A549 (cell line): ENCODE measurements around the gene ARL3. TPM values are rescaled to one million over a fixed set of nuclear protein-coding genes. Genes with fewer than 3 reads are reported as not detected.

Source experiments
- ATAC-seq, 2 experiments: fragments of 200-7000 bp in 1 of 2; fragments of >200 bp in 1 of 2; cut with Nextera tagmentation in 1 of 2; cut with Tn5 transposase in 1 of 2; 3 replicates each; pipeline versions ENCODE4 v1.8.0 to v1.9.1; 2018 to 2020; ENCODE audit warnings: mild to moderate bottlenecking in 1 of 2, moderate library complexity in 1 of 2
- CTCF ChIA-PET: fragments of 300-600 bp; sonication (Branson Sonifier 250); formaldehyde crosslinking; extraction: SDS; loops from one replicate; lab custom pipeline; 2021; ENCODE audit warnings: antibody characterized with exemption, inconsistent platforms; lab: Yijun Ruan, JAX
- POLR2A ChIA-PET: fragments of 350-600 bp; formaldehyde crosslinking; extraction: SDS; loops from one replicate; lab custom pipeline; 2021; ENCODE audit warnings: antibody characterized with exemption, inconsistent platforms; lab: Yijun Ruan, JAX
- DNase-seq, 2 experiments: peaks; one replicate each; pipeline versions ENCODE4 v3.0.0 to v3.0.0-alpha.2; 2011 to 2016; ENCODE audit warnings: low read depth in 1 of 2, low spot score in 1 of 2
- FAIRE-seq: peaks from 2 replicates; lab custom pipeline; 2011; peaks lifted over from hg19 to GRCh38; lab: Jason Lieb, UNC
- H3K27ac ChIP-seq, 2 experiments: fragments of >200 bp; sonication (Bioruptor Twin); formaldehyde crosslinking; 3 replicates each; pipeline ENCODE4 v1.5.1; 2016 to 2017
- H3K4me1 ChIP-seq: fragments of >200 bp; sonication (Bioruptor Twin); formaldehyde crosslinking; 3 replicates; pipeline ENCODE4 v1.6.1; 2016
- H3K4me2 ChIP-seq: fragments of >200 bp; sonication (Bioruptor Twin); formaldehyde crosslinking; 3 replicates; pipeline ENCODE4 v1.6.1; 2016
- H3K4me3 ChIP-seq: fragments of >200 bp; sonication (Bioruptor Twin); formaldehyde crosslinking; 3 replicates; pipeline ENCODE4 v1.5.1; 2016
- H3K9me3 ChIP-seq: fragments of >200 bp; sonication (Bioruptor Twin); formaldehyde crosslinking; 3 replicates; pipeline ENCODE4 v1.6.1; 2016
- CBX8 ChIP-seq: fragments of 200-600 bp; sonication (generic); IDR thresholded peaks from 2 replicates; pipeline ENCODE4 v1.6.1; 2016
- EHF ChIP-seq: fragments of 250-450 bp; sonication (Bioruptor Pico); IDR thresholded peaks from 2 replicates; pipeline ENCODE4 v1.5.0; 2020; ENCODE audit warnings: mild to moderate bottlenecking
- ESRRA ChIP-seq: fragments of 150-350 bp; IDR thresholded peaks from 2 replicates; pipeline ENCODE4 v1.6.1; 2014; ENCODE audit warnings: mild to moderate bottlenecking, low read length, borderline replicate concordance
- GATA3 ChIP-seq: IDR thresholded peaks from 2 replicates; pipeline ENCODE4 v1.6.1; 2012; ENCODE audit warnings: borderline replicate concordance
- HDAC2 ChIP-seq: fragments of 200-600 bp; sonication (generic); IDR thresholded peaks from 2 replicates; pipeline ENCODE4 v1.6.1; 2016
- JUN ChIP-seq, 2 experiments: fragments of >200 bp; sonication (Bioruptor Twin); formaldehyde crosslinking; IDR thresholded peaks; 2 replicates in 1 of 2; 3 replicates in 1 of 2; pipeline ENCODE4 v1.6.1; 2016 to 2017
- KDM1A ChIP-seq: fragments of 200-600 bp; sonication (generic); IDR thresholded peaks from 2 replicates; pipeline ENCODE4 v1.6.1; 2016; ENCODE audit warnings: low read depth, mild to moderate bottlenecking
- NR3C1 ChIP-seq: fragments of >200 bp; sonication (Bioruptor Twin); formaldehyde crosslinking; IDR thresholded peaks from 3 replicates; pipeline ENCODE4 v1.6.1; 2017
- PHF8 ChIP-seq: fragments of 200-600 bp; sonication (generic); IDR thresholded peaks from 2 replicates; pipeline ENCODE4 v1.6.1; 2016; ENCODE audit warnings: low read depth, mild to moderate bottlenecking, antibody characterized with exemption, moderate library complexity, borderline replicate concordance
- RARB ChIP-seq: fragments of 250-450 bp; sonication (Bioruptor Pico); IDR thresholded peaks from 2 replicates; pipeline ENCODE4 v1.8.0; 2021; ENCODE audit warnings: mild to moderate bottlenecking, moderate library complexity
- RCOR1 ChIP-seq: fragments of 150-350 bp; IDR thresholded peaks from 2 replicates; pipeline ENCODE4 v1.6.1; 2014; ENCODE audit warnings: antibody characterized with exemption, low read length, low read depth
- TP53 ChIP-seq: fragments of 250-450 bp; sonication (Bioruptor Pico); IDR thresholded peaks from 2 replicates; pipeline ENCODE4 v1.5.0; 2021; ENCODE audit warnings: mild to moderate bottlenecking, moderate library complexity
- WGBS: methylation state at CpG from one replicate; pipeline ENCODE4 v1.1.6; 2017; ENCODE audit errors: missing lambda C conversion rate; 5-methylcytosine and 5-hydroxymethylcytosine counted together
- polyA plus RNA-seq, 4 experiments: library from polyadenylated mRNA; depleted of rRNA in 3 of 4; stranded (reverse); fragments of >200 nt; fragmentation: RNase III in 1 of 4; extraction: RNeasy Plus Mini Kit Qiagen cat#74134 plus additional on column Dnase treatment in 1 of 4; gene quantifications; 2 replicates in 3 of 4; 3 replicates in 1 of 4; pipeline ENCODE4 v1.2.3, GENCODE V29; 2011 to 2017
- TF ChIP-seq, protein P1 (sequence below): fragments of 150-350 bp; IDR thresholded peaks from 2 replicates; pipeline ENCODE4 v1.6.1; 2014; ENCODE audit warnings: low read depth, mild to moderate bottlenecking, low read length
- TF ChIP-seq, protein P2 (sequence below): fragments of 450-650 bp; IDR thresholded peaks from 2 replicates; pipeline ENCODE4 v1.6.1; 2014; ENCODE audit warnings: antibody characterized with exemption
- TF ChIP-seq, protein P3 (sequence below): fragments of >200 bp; sonication (Bioruptor Twin); formaldehyde crosslinking; IDR thresholded peaks from 3 replicates; pipeline ENCODE4 v1.6.1; 2016
- TF ChIP-seq, protein P4 (sequence below): fragments of >200 bp; sonication (Bioruptor Twin); formaldehyde crosslinking; IDR thresholded peaks from 2 replicates; pipeline ENCODE4 v1.6.1; 2016

ARL3 gene
- polyA plus RNA-seq, 2 of the 4 experiments (the other 2 are of a cell fraction), result 20.2 to 21.3 TPM

DNA sequence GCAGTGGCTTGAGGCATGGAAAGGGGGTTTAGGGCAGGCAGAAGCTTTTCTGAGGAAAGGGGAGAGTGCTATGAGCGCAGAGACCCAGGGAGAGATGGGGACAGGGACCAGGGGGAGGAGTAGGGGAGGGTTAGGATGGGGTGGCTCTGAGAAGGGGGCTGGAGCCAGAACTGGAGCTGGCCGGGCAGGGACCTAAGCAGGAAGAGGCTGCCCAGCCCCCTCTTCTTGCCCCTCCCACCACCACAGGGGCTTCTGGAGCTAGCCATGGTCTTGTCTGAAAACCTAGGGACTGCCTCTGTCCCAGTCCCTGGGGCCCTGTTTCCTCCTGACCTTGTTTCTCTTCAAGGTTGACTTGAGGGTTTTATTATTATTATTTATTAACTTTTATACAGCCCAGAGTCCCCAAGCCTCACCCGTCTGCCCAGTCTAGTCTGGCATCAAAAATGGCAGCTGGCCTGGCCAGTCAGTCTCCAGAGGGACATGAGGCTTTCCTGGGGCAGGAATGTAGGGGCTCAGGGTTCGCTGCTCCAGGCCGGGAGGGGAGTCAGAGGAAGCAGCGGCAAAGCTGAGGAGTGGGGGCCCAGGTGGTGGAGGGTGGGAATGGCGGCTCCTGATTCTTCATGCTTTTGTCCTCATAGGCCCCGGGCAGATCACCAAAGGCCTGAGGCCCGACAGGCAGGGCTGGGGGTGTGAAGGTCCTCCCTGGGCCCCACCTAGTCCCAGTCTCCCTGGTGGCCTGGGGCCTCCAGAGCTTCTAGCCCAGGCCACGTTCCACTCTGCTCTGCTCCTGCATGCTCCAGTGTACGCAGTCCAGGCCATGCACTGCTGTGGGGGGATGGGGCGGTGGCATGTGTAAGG is 64.2 kb downstream of the ARL3 start:
- FAIRE-seq (no peak), ATAC-seq (no peak), DNase-seq (no peak)
- Histone ChIP-seq H3K27ac (peak overlapping the region in 1 of 2 experiments; percentile 25; a peak in 2 of 6 replicates), H3K9me3 (no peaks in the 10 kb centered on the region), H3K4me2 (peak overlapping the region; percentile 7; the same call in 2 of the 3 replicates), H3K4me3 (no peak overlapping the region), H3K4me1 (peaks cover 26% of the 10 kb centered on the region)
- 80% methylated on average over 9 of the region's 12 CpGs for WGBS
- CTCF ChIA-PET, result interaction anchor here (0.6 to 3.1 kb wide), 6 partner anchors 12 to 1610 kb away, joined by 3 to 18 read pairs (median 3); partner anchors contain the start of genes CUEDC2 and SUFU
- POLR2A ChIA-PET, result no interaction called here
- TF ChIP-seq, protein P1, sequence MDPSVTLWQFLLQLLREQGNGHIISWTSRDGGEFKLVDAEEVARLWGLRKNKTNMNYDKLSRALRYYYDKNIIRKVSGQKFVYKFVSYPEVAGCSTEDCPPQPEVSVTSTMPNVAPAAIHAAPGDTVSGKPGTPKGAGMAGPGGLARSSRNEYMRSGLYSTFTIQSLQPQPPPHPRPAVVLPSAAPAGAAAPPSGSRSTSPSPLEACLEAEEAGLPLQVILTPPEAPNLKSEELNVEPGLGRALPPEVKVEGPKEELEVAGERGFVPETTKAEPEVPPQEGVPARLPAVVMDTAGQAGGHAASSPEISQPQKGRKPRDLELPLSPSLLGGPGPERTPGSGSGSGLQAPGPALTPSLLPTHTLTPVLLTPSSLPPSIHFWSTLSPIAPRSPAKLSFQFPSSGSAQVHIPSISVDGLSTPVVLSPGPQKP, result no peak
- no peak for TF ChIP-seq JUN (IDR thresholded peaks at IDR 0.05)
- TF ChIP-seq, protein P2, sequence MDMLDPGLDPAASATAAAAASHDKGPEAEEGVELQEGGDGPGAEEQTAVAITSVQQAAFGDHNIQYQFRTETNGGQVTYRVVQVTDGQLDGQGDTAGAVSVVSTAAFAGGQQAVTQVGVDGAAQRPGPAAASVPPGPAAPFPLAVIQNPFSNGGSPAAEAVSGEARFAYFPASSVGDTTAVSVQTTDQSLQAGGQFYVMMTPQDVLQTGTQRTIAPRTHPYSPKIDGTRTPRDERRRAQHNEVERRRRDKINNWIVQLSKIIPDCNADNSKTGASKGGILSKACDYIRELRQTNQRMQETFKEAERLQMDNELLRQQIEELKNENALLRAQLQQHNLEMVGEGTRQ, result no peak
- TF ChIP-seq RCOR1, result no peak
- no peak for TF ChIP-seq NR3C1
- TF ChIP-seq, protein P3, sequence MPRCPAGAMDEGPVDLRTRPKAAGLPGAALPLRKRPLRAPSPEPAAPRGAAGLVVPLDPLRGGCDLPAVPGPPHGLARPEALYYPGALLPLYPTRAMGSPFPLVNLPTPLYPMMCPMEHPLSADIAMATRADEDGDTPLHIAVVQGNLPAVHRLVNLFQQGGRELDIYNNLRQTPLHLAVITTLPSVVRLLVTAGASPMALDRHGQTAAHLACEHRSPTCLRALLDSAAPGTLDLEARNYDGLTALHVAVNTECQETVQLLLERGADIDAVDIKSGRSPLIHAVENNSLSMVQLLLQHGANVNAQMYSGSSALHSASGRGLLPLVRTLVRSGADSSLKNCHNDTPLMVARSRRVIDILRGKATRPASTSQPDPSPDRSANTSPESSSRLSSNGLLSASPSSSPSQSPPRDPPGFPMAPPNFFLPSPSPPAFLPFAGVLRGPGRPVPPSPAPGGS, result no peak
- TF ChIP-seq, protein P4, sequence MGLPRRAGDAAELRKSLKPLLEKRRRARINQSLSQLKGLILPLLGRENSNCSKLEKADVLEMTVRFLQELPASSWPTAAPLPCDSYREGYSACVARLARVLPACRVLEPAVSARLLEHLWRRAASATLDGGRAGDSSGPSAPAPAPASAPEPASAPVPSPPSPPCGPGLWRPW, result no peak
- no peak for TF ChIP-seq KDM1A
- TF ChIP-seq RARB, result no peak
- TF ChIP-seq PHF8, result no peak

DNA sequence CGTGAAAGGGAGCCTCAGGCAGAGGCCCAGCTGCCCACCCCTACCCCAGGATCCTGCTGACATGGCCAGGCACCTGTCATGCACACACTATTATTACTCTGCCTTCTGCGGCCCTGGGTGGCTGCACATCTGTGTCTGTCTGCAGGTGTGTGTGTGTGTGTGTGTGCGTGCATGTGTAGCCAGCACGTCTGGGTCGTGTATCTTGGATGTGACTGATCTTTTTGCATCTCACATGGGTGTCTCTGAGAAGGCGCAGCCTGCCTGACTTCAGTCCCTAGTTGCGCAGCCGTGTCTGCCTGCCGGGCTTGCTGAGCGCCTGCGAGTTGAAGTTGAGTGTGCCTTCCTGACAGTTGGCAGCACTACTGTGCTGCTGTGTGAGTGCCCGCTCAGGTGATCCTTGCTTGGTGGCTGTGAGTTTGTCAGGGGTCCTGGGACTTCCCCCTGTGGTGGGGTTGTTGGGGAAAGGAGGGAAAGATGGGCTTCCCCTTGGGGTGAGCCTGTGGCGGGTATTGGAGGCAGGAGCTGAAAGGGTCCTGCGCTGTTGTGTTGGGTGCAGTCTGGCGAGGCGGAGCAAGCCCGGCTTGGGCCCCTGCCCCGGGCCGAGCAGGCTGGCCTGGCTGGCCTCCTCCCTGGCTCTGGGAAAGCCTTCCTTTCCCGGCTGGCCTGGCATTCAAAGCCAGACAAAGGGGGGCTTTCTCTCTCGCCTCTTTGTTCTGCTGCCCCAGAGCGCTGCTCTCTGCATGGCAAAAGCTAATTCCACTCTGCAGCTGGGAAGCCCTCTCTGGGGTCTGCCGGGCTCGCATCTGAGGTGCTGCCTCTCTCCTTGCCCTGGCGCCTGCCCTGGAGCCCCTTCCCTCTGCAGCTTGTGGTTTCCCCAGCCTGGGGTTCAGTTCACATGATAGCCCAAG is 65.1 kb downstream of the ARL3 start:
- no peak for ATAC-seq
- WGBS, result 91% methylated on average over 22 of the region's 25 CpGs
- peaks cover 26% of the 10 kb centered on the region for H3K4me1 ChIP-seq
- no peak for DNase-seq
- H3K4me3 ChIP-seq, result no peak overlapping the region
- peak overlapping the region; percentile 7; the same call in 1 of the 3 replicates for H3K4me2 ChIP-seq
- CTCF ChIA-PET, result interaction anchor here (0.9 to 3.1 kb wide), 3 partner anchors 13 to 217 kb away, joined by 3 to 18 read pairs (median 3); partner anchors contain the start of gene CUEDC2
- POLR2A ChIA-PET, result no interaction called here
- no peak for FAIRE-seq
- H3K27ac ChIP-seq, result peak overlapping the region in 1 of 2 experiments; percentile 25; a peak in 1 of 6 replicates
- TF ChIP-seq EHF (CRISPR knock-in tag) (no peak), HDAC2 (no peak), RARB (no peak), TP53 (CRISPR knock-in tag) (no peak), CBX8 (no peak), NR3C1 (no peak), GATA3 (no peak), ESRRA (no peak)
- TF ChIP-seq, all 56 proteins: peak for 0
- H3K9me3 ChIP-seq, result no peaks in the 10 kb centered on the region
